GM12892 (cell line): ENCODE results near the gene CERS6.

Experiments
- POLR2A ChIP-seq: IDR thresholded peaks from 2 replicates; pipeline ENCODE4 v1.6.1; 2011; ENCODE audit warnings: low read depth, low read length, control low read depth
- POLR2AphosphoS5 ChIP-seq: IDR thresholded peaks from 2 replicates; pipeline ENCODE4 v1.6.1; 2011; ENCODE audit warnings: low read depth, low read length, control low read depth
- TAF1 ChIP-seq: IDR thresholded peaks from 2 replicates; pipeline ENCODE4 v1.6.1; 2011; ENCODE audit warnings: low read depth, mild to moderate bottlenecking, control low read depth, low read length, borderline replicate concordance

DNA sequence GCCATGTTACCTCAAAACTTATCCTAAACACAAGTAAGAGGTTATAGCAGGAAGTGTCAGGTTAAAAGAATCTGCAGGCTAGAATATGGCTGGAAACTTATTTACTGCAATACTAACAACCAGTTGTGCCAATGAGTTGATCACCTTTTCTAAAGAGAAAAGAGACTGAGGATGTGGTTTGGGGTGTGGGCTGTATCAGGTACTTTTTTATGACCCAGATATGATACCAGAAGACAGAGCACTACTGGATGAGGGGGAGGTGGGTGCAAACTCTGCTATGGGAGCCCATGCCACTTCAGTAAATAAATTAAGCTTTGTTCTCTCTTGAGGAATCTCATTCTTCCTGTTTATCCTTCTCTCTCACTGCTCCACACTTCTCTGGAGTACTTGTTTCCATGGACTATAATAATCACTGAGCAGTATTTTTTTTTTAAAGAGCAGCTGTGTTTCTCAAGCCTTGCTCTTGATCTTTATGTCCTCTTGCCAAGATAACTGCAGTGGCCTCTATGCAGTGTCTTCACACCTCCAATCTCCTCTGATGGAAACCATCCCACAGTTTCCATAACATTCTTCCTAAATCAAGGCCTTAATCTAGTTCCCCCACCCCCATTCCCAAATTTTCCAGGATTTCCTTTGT is 295.1 kb downstream of the CERS6 start:
- no peak for TF ChIP-seq POLR2AphosphoS5
- no peak for TF ChIP-seq POLR2A
- no peak for TF ChIP-seq TAF1
